Neural cell (in vitro differentiated cells): Measurements from ENCODE around the gene FAXC.

Source experiments
- CTCF ChIP-seq: fragments of 450-650 bp; IDR thresholded peaks from 2 replicates; pipeline ENCODE4 v1.5.1; 2014; ENCODE audit warnings: antibody characterized with exemption, mild to moderate bottlenecking, moderate library complexity; ENCODE audit not compliant: poor library complexity, severe bottlenecking
- EP300 ChIP-seq: fragments of 450-650 bp; conservative IDR thresholded peaks from 2 replicates; pipeline ENCODE4 v1.6.1; 2014; ENCODE audit warnings: antibody characterized with exemption, mild to moderate bottlenecking, moderate library complexity; ENCODE audit not compliant: poor library complexity, severe bottlenecking
- EZH2 ChIP-seq: fragments of 200-600, 300-800 bp; shearing (Covaris generic), sonication (generic); IDR thresholded peaks from 2 replicates; pipeline ENCODE4 v1.6.1; 2014; ENCODE audit warnings: antibody characterized with exemption, low read length, borderline replicate concordance, mild to moderate bottlenecking; ENCODE audit not compliant: insufficient read depth, poor library complexity, severe bottlenecking
- POLR2AphosphoS5 ChIP-seq: IDR thresholded peaks from 2 replicates; pipeline ENCODE4 v1.6.1; 2012
- TAF1 ChIP-seq: IDR thresholded peaks from 2 replicates; pipeline ENCODE4 v1.6.1; 2012; ENCODE audit warnings: low read depth

DNA sequence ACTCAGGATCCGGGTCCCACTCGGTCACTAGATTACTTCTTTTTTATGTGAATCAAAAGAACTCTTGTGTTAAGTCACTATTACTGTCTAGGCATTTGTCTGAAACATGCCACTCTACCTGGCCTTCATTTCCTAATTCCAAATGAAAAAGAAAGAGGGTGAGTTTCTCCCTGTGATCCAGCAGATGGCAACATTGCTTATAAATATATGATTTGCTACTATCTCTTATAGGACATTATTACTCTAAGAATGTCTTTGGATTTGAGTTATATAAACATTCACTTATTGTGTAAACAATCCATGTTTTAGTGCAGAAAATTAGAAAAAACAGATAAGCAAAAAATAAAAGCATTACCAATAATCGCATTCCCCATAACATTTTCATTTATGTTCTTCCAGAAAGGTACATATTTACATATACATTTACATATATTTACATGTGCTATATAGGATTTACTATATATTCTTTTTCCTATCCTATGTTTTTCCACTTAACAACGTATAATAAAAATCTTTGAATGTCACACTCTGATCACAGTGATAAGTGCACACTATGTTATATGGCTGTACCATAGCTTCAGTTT lies 66.9 kb downstream of the FAXC start:
- peak; percentile 76 for TF ChIP-seq CTCF
- no peak for TF ChIP-seq EP300
- TF ChIP-seq TAF1 = no peak
- TF ChIP-seq EZH2 = no peak
- TF ChIP-seq POLR2AphosphoS5 = no peak
